Brain microvascular endothelial cell (primary cell): ENCODE data around the gene PHACTR2.

Experiments used
- DNase-seq: peaks from one replicate; pipeline ENCODE4 v3.0.0-alpha.2; 2020
- H3K27ac ChIP-seq: fragments of 250-450 bp; sonication (Bioruptor Pico); 2 replicates; pipeline ENCODE4 v1.5.1; 2020; ENCODE audit warnings: mild to moderate bottlenecking, moderate library complexity
- H3K27me3 ChIP-seq: fragments of 250-450 bp; sonication (Bioruptor Pico); replicated peaks from 2 replicates; pipeline ENCODE4 v1.5.1; 2020; ENCODE audit warnings: mild to moderate bottlenecking
- H3K36me3 ChIP-seq: fragments of 250-450 bp; sonication (Bioruptor Pico); replicated peaks from 2 replicates; pipeline ENCODE4 v1.5.1; 2020; ENCODE audit warnings: mild to moderate bottlenecking
- H3K4me3 ChIP-seq: 2 replicates; pipeline ENCODE4 v1.5.1; 2011; ENCODE audit warnings: low read depth, mild to moderate bottlenecking, control low read depth, low read length, moderate library complexity
- CTCF ChIP-seq: IDR thresholded peaks from 2 replicates; pipeline ENCODE4 v1.5.1; 2011; ENCODE audit warnings: low read depth, mild to moderate bottlenecking, moderate library complexity, low read length, control low read depth, inconsistent platforms; ENCODE audit errors: missing control alignments
- in situ Hi-C: cut with HindIII; loops from 2 replicates; pipeline ENCODE4 v1.10.0; 2017; ENCODE audit warnings: low sequenced_read_pairs, low pct_ligation_motif_present

Gene PHACTR2

GRCh38 chr6:143761074-143761473 lies 83.3 kb downstream of the PHACTR2 start:
- in situ Hi-C loops, result no loop called here
- Histone ChIP-seq H3K4me3 (no peak overlapping the region), H3K27ac (no peak overlapping the region), H3K36me3 (no peaks in the 10 kb centered on the region), H3K27me3 (no peaks in the 10 kb centered on the region)
- no peak for TF ChIP-seq CTCF
- no peak for DNase-seq

- Histone ChIP-seq H3K36me3 (no peaks in the 10 kb centered on the region), H3K4me3 (no peak overlapping the region), H3K27me3 (no peaks in the 10 kb centered on the region), H3K27ac (no peak overlapping the region)
- no peak for TF ChIP-seq CTCF
- no peak for DNase-seq
- in situ Hi-C loops, result no loop called here
Measured at GRCh38 chr6:143762126-143762525, 84.4 kb downstream of the PHACTR2 start.

GRCh38 chr6:143765422-143766184 lies 87.8 kb downstream of the PHACTR2 start:
- in situ Hi-C loops, result no loop called here
- H3K4me3 ChIP-seq, result no peak overlapping the region
- H3K27ac ChIP-seq, result no peak overlapping the region

GRCh38 chr6:143766185-143766553 lies 88.4 kb downstream of the PHACTR2 start:
- TF ChIP-seq CTCF, result no peak
- Histone ChIP-seq H3K27me3 (no peaks in the 10 kb centered on the region), H3K27ac (no peak overlapping the region), H3K4me3 (no peak overlapping the region), H3K36me3 (no peaks in the 10 kb centered on the region)
- in situ Hi-C loops, result no loop called here
- no peak for DNase-seq

More at GRCh38 chr6:143765422-143766184, 87.8 kb downstream of the PHACTR2 start:
- Histone ChIP-seq H3K27me3 (no peaks in the 10 kb centered on the region), H3K36me3 (no peaks in the 10 kb centered on the region)
- TF ChIP-seq CTCF, result no peak
- no peak for DNase-seq

GRCh38 chr6:143767433-143767832 lies 89.7 kb downstream of the PHACTR2 start:
- in situ Hi-C loops, result no loop called here
- DNase-seq, result no peak
- no peak for TF ChIP-seq CTCF
- Histone ChIP-seq H3K27ac (no peak overlapping the region), H3K27me3 (no peaks in the 10 kb centered on the region), H3K36me3 (peaks cover 6% of the 10 kb centered on the region), H3K4me3 (no peak overlapping the region)
